HG02840 (cell line): ENCODE measurements around the gene SNX1.

ENCODE experiments used
- ATAC-seq: cut with Tn5 transposase; IDR thresholded peaks from one replicate; pipeline ENCODE4 v1.9.1; 2021; ENCODE audit warnings: mild to moderate bottlenecking, moderate library complexity, moderate number of reproducible peaks; ENCODE audit not compliant: unreplicated experiment, low FRiP score

Gene SNX1

DNA sequence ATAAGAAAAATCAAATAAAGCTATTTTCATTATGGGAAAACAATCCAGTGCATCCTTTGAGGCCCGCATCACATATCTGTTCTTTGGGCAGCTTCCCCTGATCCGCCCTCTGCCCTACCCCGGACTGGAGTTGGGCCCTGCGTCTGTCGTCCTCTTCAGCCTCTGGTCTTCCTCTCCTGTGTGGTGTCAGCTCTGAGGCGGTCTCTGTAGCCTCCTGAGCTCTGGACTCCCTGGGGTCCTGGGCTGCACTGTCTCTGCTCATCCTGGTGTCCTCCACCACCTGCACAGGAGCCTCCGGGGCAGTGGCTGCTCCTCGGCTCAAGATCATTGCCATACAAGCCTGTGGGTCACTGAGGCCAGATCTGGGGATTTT lies 48.4 kb downstream of the SNX1 start:
- peak; percentile 6 for ATAC-seq

DNA sequence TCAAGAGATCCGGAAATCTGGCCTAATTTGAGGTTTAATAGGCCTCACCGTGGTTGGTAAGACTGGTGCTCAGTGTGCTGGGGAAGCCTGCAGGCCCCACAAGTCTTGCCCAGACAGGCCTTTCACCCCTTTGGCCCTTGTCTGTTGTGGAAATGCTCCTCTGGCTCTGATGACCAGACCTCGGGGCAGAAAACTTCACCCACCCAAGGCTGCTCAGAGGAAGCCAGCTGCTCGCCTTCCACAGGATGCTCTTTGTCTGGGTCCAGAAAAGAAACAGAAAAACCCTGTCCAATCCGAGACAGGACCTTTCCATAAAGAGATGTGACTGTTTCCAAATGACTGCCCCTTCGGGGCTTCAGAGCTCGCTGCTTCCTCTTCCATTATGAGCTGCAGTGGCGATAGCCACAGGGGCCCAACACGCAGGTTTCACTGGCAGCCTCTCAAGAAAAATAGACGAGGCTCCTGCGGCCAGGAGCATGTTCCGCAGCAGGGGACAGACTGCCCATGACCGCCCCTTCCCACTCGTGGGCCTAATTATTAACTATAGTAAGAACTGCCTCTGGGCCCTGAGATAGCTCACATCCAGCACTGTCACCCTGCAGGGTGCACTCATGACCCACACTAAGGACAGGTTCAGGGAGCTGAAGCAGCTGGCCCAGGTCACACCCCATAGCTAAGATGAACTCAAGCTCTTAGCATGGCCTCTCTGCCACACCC lies 48.9 kb downstream of the SNX1 start:
- ATAC-seq: peak; percentile 60

- no peak for ATAC-seq
Observed at GRCh38 chr15:64146041-64146440, 50.3 kb downstream of the SNX1 start.

GRCh38 chr15:64146520-64146884 lies 50.7 kb downstream of the SNX1 start:
- ATAC-seq: no peak

DNA sequence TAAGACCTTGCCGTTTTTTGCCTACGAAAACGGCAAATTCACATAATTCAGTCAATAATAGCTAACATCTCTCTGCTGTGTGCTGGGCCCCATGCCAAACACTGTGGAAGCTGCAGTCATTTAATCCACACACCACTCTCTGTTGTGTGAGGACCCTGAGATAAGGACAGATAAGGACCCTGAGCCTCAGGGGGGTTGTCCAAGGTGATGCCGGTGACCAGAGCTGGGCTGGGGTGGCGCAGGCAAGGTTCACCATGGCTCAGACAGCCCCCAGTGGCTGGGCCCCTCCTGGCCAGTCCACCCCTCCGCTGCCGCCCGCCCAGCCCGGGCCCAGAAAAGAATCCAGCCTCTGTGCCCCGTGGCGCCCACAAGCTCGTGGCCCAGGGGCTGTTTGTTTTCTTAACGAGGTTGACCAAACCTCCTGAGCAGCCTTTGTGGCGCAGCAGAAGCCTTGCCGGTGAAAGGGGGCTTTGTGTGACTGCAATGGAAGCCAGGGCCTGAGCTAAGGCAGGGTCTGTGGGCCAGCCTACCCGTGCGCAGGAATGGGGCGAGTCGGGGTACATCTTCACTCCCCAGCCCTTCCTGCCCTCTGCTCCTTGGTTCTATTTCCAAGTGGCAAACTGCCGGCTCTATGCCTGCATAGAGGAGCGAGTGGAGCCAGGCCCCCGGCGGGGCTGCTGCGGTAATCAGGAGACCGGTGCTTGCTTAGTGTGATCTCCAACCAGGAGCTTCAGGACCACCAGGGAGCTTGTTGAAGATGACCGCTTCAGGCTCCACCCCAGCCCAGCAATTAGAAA lies 51.3 kb downstream of the SNX1 start:
- ATAC-seq: no peak

DNA sequence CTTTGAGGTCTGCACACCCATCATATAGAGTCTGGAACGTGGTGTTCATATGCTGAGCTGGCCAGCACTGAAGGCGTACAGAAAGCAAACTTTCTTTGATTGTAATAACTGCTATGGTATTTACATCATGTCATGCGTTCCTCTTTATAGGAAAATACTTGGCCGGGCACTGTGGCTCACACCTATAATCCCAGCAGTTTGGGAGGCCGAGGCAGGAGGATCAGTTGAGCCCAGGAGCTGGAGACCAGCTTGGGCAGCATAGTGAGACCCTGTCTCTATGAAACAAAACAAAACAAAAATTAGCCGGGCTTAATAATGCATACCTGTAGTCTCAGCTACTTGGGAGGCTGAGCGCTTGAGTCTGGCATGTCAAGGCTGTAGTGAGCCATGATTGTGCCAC lies 52.4 kb downstream of the SNX1 start:
- ATAC-seq: no peak

GRCh38 chr15:64148581-64148980 lies 52.8 kb downstream of the SNX1 start:
- no peak for ATAC-seq

- ATAC-seq: no peak
Observed at GRCh38 chr15:64149424-64149823, 53.6 kb downstream of the SNX1 start.

- ATAC-seq: no peak
Observed at GRCh38 chr15:64149893-64150578, 54.3 kb downstream of the SNX1 start.

DNA sequence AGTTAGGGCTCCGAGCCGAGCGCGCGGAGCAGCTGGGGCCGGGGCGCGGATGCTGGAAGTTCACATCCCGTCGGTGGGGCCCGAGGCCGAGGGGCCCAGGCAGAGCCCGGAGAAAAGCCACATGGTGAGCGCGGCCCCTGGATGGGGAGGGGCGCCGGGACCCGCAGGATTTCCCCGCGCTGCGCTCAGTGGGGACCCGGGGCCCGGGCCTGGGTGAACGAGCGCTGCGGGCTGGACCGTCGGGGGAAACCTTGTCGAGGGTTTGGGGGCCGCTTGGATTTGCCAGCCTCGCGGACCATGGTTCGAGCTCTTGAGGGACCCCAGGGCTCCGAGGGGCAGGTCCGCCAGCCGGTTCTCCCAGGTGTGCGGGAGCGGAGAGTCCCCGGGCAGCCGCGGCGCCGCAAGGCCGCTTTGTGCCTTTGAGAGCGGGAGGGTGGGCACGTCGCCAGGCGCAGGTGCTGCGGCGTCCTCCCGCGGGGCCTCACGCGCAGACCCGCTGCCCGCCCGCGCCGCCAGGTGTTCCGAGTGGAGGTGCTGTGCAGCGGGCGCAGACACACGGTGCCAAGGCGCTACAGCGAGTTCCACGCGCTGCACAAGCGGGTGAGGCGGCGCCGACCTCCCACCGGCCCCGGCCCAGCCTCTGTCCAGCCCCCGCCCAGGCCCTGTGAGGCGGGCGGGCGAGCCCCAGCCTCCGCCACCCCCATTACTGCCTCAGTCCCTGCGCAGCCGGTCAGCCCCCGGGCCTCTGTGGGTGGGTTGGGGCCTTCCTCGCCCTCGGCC lies 56.1 kb downstream of the SNX1 start, which contains the start of gene SNX22:
SNX22 (plus strand) TSS at position 5 of the 780 bp plus-strand sequence; CDS start at position 50, 45 bp downstream.
- peak; percentile 7 for ATAC-seq

DNA sequence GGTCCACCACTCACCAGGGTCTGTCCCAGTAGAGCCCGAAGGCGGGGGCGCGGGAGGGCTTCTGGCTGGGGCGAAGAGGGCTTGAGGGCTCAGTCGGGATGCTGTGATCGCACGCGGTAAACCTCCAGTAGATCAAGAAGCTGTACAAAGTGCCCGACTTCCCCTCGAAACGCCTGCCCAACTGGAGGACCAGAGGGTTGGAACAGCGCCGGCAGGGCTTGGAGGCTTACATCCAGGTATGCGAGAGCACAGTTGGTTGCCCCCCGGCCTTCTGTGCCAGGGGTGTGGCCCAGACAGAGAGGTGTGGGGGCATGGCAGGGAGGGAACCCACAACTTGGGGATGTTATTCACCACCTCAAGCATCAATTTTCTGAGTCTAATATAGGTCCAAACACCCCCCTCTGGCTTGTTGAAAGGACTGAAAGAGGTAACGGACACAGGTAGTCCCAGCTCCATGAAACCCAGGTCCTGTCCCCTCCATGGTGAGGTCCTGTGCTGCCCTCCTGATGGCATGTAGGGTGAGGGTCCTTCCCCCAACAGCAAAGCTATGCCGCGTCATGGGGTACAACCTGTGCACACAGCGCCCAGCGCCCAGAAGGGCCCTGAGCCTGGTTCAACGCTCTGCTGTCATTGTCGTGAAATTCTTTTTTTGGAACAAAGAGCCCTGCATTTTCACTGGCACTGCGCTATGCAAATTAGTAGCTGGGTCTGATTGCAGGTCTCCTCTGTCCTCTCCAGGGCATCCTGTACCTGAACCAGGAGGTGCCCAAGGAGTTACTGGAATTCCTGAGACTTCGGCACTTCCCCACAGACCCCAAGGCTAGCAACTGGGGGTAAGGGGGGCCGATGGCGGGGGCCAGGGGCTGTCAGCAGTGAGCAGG lies 57.0 kb downstream of the SNX1 start:
- ATAC-seq: peak; percentile 5

- ATAC-seq: peak; percentile 46
Observed at GRCh38 chr15:64153480-64154367, 57.9 kb downstream of the SNX1 start.

GRCh38 chr15:64155802-64156651 lies 60.2 kb downstream of the SNX1 start:
- no peak for ATAC-seq

GRCh38 chr15:64156652-64157331 lies 61.0 kb downstream of the SNX1 start:
- no peak for ATAC-seq

DNA sequence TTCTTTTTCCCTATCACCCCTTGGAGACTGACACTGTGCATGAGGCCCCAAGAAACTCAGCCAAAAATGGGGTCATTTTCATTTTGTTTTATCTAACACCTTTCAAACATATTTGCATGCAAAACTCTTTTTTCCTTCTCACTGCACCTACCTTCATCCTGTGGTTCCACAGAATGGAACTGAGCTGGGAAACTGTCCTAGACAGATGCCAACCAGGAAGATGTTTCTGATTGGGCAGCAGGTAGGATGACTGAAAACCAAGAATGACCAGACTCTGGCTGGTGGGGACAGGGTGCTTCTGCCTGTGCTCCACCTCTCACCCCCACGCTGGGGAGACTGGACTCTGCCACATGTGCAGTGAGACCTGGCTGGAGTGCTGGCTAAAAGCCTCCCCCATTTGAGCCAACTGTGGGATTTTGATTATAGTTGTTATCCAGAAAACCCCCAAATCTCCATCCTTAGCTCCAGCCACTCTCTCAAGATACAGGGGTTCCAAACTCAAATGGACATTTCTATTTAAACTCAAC lies 61.9 kb downstream of the SNX1 start:
- ATAC-seq: no peak

- ATAC-seq: no peak
Observed at GRCh38 chr15:64158363-64159134, 62.8 kb downstream of the SNX1 start.
